ENCODE results near the gene WDR35.

WDR35 gene

DNA sequence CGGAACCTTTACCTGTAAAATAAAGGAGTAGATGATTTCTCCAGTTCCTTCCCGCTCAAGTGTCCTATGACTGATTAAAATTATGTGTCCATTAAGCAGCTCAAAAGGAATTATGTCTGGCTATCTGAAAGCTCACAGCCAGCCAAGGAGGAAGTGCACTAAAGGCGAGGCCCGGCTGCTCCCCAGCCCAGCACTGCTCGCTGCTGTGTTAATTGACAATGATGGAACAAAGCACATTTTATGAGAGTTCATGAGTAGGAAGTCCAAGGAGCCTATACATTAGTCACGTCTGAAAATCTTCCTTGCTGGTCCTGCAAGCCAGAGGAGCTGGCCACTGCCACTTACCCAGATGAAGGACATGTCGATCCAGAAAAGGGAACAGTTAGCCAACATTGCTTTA lies 102.4 kb downstream of the WDR35 start:
- no peaks in the 10 kb centered on the region for H3K36me3 ChIP-seq (replicated peaks; ENCODE audit: insufficient read depth, low read length)
- no peak overlapping the region for H2AFZ ChIP-seq (ENCODE audit: low read length)
- 0 out of 2 replicates have a peak, but pooled peaks cover 8% of the 10 kb centered on the region for H3K4me1 ChIP-seq (ENCODE audit: low read length)
- H3K79me2 ChIP-seq (ENCODE audit: low read length): no peaks in the 10 kb centered on the region
- TF ChIP-seq EZH2phosphoT487 (IDR thresholded peaks at IDR 0.05; ENCODE audit: low read length) (no peak), EZH2 (optimal IDR thresholded peaks at IDR 0.05; ENCODE audit: low read depth, low read length) (no peak)
- TF ChIP-seq, protein P1, sequence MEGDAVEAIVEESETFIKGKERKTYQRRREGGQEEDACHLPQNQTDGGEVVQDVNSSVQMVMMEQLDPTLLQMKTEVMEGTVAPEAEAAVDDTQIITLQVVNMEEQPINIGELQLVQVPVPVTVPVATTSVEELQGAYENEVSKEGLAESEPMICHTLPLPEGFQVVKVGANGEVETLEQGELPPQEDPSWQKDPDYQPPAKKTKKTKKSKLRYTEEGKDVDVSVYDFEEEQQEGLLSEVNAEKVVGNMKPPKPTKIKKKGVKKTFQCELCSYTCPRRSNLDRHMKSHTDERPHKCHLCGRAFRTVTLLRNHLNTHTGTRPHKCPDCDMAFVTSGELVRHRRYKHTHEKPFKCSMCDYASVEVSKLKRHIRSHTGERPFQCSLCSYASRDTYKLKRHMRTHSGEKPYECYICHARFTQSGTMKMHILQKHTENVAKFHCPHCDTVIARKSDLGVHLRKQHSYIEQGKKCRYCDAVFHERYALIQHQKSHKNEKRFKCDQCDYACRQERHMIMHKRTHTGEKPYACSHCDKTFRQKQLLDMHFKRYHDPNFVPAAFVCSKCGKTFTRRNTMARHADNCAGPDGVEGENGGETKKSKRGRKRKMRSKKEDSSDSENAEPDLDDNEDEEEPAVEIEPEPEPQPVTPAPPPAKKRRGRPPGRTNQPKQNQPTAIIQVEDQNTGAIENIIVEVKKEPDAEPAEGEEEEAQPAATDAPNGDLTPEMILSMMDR (IDR thresholded peaks at IDR 0.05; ENCODE audit: low read length): no peak
- no peaks in the 10 kb centered on the region for H3K9me3 ChIP-seq (replicated peaks; ENCODE audit: insufficient read depth, low read length)
- H3K9ac ChIP-seq (ENCODE audit: low read length): no peak overlapping the region
- H3K4me3 ChIP-seq (ENCODE audit: low read length): no peak overlapping the region
- no peaks in the 10 kb centered on the region for H3K27me3 ChIP-seq (replicated peaks; ENCODE audit: insufficient read depth, low read length)
- no peak overlapping the region for H3K27ac ChIP-seq (ENCODE audit: low read length)
- DNase-seq: no peak
- no peaks in the 10 kb centered on the region for H3K9me2 ChIP-seq (replicated peaks; ENCODE audit: insufficient read depth, low read length)
- no peaks in the 10 kb centered on the region for H4K20me1 ChIP-seq (ENCODE audit: insufficient read depth, low read length)
- no peak overlapping the region for H3K4me2 ChIP-seq (ENCODE audit: low read depth, low read length)
- no peaks in the 10 kb centered on the region for H3F3A ChIP-seq (ENCODE audit: insufficient read depth, low read length)

DNA sequence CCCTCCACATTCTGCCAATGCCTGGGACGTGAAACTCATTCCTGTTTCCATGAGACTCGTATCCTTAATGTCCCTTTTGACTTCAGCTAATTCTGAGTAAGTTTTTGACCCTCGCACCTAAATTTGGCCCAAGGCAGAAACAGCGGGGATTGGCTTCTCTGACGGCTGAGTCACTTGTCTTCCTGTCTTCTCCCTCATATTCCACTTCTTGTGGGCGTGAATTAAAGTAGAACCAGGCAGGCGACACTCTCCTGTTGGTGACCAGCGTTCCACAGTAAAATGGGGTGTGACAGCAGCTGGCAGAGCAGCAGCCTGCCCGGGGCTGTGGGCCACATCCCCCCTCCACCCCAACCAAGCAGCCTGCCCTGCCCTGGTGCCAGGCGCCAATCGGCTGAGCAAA lies 103.6 kb downstream of the WDR35 start:
- H3K9me2 ChIP-seq (replicated peaks; ENCODE audit: insufficient read depth, low read length): no peaks in the 10 kb centered on the region
- H3K9me3 ChIP-seq (replicated peaks; ENCODE audit: insufficient read depth, low read length): no peaks in the 10 kb centered on the region
- no peak overlapping the region for H3K27ac ChIP-seq (ENCODE audit: low read length)
- TF ChIP-seq, protein P1 (IDR thresholded peaks at IDR 0.05; ENCODE audit: low read length): no peak
- no peak for TF ChIP-seq EZH2 (optimal IDR thresholded peaks at IDR 0.05; ENCODE audit: low read depth, low read length)
- no peak for TF ChIP-seq EZH2phosphoT487 (IDR thresholded peaks at IDR 0.05; ENCODE audit: low read length)
- H2AFZ ChIP-seq (ENCODE audit: low read length): no peak overlapping the region
- no peak overlapping the region for H3K4me2 ChIP-seq (ENCODE audit: low read depth, low read length)
- 0 out of 2 replicates have a peak, but pooled peaks cover 8% of the 10 kb centered on the region for H3K4me1 ChIP-seq (ENCODE audit: low read length)
- no peaks in the 10 kb centered on the region for H3K27me3 ChIP-seq (replicated peaks; ENCODE audit: insufficient read depth, low read length)
- no peaks in the 10 kb centered on the region for H3F3A ChIP-seq (ENCODE audit: insufficient read depth, low read length)
- no peaks in the 10 kb centered on the region for H3K79me2 ChIP-seq (ENCODE audit: low read length)
- H3K9ac ChIP-seq (ENCODE audit: low read length): no peak overlapping the region
- no peaks in the 10 kb centered on the region for H4K20me1 ChIP-seq (ENCODE audit: insufficient read depth, low read length)
- DNase-seq: no peak
- H3K4me3 ChIP-seq (ENCODE audit: low read length): no peak overlapping the region
- H3K36me3 ChIP-seq (replicated peaks; ENCODE audit: insufficient read depth, low read length): no peaks in the 10 kb centered on the region

DNA sequence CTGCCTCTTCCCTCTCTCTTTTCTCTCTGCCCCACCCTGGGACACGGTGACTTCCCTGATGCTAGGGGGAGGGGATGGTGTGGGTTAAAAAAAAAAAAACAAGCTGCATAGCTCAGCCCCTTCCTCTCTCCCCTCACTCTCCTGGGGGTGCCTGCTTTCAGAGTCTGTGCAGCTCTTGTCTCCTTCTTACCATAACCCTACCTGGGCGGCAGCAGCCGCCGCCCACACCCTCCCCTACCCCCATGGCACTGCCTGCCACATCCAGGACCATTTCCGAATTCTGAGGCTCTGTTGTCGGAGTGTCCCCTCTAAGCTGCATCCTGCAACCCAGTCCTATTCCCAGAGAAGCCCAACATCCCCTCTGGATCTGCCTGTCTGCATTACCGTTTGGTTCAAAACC lies 104.1 kb downstream of the WDR35 start:
- DNase-seq: no peak
- no peak overlapping the region for H3K4me2 ChIP-seq (ENCODE audit: low read depth, low read length)

More for the DNA sequence above, 104.1 kb downstream of the WDR35 start:
- H3K9me3 ChIP-seq (replicated peaks; ENCODE audit: insufficient read depth, low read length): no peaks in the 10 kb centered on the region
- H3F3A ChIP-seq (ENCODE audit: insufficient read depth, low read length): no peaks in the 10 kb centered on the region
- no peak overlapping the region for H3K9ac ChIP-seq (ENCODE audit: low read length)
- no peak overlapping the region for H2AFZ ChIP-seq (ENCODE audit: low read length)
- 0 out of 2 replicates have a peak, but pooled peaks cover 8% of the 10 kb centered on the region for H3K4me1 ChIP-seq (ENCODE audit: low read length)
- no peaks in the 10 kb centered on the region for H3K27me3 ChIP-seq (replicated peaks; ENCODE audit: insufficient read depth, low read length)
- TF ChIP-seq EZH2 (optimal IDR thresholded peaks at IDR 0.05; ENCODE audit: low read depth, low read length) (no peak), EZH2phosphoT487 (IDR thresholded peaks at IDR 0.05; ENCODE audit: low read length) (no peak)
- TF ChIP-seq, protein P1 (IDR thresholded peaks at IDR 0.05; ENCODE audit: low read length): no peak
- H4K20me1 ChIP-seq (ENCODE audit: insufficient read depth, low read length): no peaks in the 10 kb centered on the region
- H3K4me3 ChIP-seq (ENCODE audit: low read length): no peak overlapping the region
- no peak overlapping the region for H3K27ac ChIP-seq (ENCODE audit: low read length)
- H3K79me2 ChIP-seq (ENCODE audit: low read length): no peaks in the 10 kb centered on the region
- no peaks in the 10 kb centered on the region for H3K36me3 ChIP-seq (replicated peaks; ENCODE audit: insufficient read depth, low read length)
- no peaks in the 10 kb centered on the region for H3K9me2 ChIP-seq (replicated peaks; ENCODE audit: insufficient read depth, low read length)

Data from MM.1S (cell line).